GM18873 (cell line): Measurements from ENCODE around the gene CCNK.

Source experiments
- ATAC-seq: cut with Tn5 transposase; IDR thresholded peaks from one replicate; pipeline ENCODE4 v1.9.1; 2021; ENCODE audit warnings: mild to moderate bottlenecking, moderate library complexity, moderate number of reproducible peaks; ENCODE audit not compliant: unreplicated experiment, low FRiP score

Gene CCNK

DNA sequence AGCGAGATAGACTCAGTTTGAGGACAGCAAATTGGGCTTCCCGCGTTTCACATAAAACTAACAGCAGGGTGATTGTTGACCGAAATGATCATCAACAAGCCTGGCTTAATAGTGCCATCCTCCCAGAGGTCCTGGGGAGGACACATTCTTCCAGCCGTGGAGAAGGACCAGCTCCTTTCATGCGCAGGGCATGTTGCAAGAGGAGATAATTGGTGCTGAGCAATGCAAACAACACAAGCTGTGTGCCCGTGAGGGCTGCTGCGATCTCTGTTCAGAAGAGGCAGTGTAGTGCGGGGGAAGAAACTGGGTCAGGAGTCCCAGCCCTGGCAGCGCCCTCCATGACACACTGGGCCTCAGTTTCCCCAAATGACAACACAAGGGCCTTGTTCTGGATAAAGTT is 68.5 kb downstream of the CCNK start:
- ATAC-seq, result no peak

DNA sequence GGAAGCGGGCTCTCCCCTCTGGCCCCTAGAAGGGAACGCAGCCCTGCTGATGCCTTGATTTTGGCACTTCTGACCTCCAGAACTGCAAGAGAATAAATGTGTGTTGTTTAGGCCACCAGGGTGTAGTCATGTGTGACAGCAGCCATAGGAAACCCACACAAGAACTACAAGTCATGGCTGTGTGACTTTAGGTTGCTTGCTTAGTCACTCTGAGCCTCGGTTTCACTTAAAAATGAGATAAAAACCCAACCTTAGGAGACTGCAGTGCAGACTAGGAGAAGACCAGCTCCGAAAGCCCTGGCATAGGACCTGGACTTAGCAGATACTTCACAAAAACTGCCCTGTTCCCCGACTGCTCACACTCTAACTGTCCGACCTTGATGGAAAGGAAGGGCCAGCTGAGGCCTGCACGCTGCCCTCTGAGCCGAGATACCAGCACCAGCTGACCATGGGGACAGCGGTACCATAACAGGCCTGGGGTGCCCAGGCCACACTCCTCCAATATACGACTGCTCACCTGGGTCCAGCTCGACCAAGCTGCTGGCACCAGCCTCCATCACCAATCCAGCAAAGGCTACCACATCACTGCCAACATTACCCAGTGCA is 69.3 kb downstream of the CCNK start:
- ATAC-seq, result no peak

DNA sequence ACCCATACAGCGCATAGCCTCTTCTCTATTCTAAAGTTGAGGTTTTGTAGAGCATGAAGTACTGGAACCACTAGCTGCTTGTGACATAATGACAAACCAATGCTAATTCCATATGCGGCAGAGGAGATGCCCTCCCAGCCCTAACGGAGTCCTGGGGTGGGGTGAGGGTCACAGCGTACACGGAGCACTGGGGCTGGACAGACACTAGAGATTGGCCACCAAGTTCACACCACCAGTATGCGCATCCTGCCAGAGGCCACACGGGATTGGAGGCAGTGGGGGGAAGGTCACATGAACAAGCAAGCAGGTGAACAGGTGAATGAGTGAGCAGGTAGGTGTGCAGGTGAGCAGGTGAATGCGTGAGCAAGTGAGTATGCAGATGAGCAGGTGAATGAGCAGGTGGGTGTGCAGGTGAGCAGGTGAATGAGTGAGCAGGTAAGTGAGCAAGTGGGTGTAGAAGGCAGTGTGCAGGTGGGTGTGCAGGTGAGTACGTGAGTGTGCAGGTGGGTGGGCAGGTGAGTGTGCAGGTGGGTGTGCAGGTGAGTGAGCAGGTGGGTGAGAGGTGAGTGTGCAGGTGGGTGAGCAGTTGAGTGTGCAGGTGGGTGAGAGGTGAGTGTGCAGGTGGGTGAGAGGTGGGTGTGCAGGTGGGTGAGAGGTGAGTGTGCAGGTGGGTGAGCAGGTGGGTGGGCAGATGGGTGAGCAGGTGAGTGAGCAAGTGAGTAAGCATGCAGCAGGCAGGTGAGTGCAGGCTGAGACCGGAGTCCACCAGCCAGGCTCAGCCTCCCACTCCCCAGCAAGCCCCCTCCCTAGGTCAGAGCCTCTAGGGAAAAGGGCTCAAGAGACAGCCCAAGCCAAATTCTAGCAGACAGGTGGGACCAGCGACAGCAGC is 70.1 kb downstream of the CCNK start:
- no peak for ATAC-seq

DNA sequence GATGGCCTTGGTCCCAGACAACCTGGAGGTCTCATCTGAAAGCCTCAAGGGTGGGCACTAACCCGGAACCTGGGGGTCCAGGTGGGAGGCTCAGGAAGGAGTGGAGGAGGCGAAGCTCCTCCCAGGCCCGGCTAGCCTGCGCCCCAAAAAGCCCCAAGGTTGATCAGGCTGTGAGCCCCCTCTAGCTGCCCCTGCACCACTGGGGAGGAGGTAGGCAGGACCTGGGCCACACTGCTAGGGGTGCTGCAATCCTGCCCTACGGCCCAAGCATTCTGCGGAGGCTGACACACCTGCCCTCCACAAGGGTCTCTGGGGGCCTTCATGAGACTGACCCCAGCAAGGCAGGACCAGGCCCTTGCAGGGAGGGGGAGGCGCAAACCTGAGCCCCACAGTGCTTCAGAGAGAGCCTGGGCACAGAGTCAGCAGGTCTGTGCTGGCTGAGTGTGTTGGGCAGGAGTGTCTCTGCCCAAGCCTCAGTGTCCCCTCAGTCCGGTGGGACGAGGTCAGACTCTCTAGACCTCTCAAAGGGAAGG is 70.9 kb downstream of the CCNK start:
- ATAC-seq, result no peak

DNA sequence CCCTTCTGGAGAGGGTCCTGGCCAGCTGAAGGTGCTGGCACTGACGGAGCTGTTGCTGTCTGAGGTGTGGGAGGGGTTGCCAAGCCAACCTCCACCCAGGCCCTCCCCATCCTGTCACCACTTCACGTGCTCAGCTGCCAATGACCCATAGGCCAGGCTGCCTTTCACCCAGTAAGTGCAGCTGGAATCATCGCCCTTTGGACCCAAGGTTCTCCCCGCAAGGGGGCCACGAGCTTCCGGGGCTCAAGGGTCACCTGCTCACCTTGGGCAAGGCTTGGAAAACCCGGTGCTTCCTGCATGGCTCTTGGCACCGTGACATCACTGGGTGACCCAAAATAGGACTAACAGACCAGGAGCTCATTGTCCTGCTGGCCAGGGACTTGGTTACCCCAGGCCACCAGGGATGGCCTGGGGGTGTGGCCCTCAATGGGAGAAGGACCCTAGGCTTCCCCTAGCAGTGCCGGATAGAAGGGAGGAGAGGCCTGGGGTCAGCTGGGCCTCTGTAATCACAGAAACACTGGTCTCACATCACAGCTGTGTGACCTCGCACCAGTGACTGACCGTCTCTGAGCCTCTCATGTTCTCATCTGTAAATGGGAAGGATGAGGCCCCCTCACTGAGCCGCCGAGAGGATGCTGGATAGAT is 71.5 kb downstream of the CCNK start:
- ATAC-seq, result no peak

DNA sequence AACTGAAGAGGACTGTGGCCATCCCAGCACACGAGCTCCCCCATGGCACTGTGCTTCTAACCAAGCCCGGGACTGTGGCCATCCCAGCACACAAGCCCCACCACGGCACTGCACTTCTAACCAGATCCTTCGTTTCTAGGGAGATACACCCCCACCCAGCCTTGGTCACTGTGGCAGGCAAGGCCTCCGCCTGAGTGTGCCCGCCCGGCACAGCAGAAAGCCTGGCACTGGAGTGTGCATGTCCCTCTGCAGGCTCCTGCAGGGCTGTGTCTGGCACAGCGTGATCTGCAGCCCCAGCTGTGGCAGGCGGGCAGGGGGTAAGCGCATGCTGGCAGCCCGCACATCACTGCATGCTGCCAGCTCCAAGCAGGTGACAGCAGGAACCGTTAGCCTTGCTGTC is 73.0 kb downstream of the CCNK start:
- no peak for ATAC-seq

DNA sequence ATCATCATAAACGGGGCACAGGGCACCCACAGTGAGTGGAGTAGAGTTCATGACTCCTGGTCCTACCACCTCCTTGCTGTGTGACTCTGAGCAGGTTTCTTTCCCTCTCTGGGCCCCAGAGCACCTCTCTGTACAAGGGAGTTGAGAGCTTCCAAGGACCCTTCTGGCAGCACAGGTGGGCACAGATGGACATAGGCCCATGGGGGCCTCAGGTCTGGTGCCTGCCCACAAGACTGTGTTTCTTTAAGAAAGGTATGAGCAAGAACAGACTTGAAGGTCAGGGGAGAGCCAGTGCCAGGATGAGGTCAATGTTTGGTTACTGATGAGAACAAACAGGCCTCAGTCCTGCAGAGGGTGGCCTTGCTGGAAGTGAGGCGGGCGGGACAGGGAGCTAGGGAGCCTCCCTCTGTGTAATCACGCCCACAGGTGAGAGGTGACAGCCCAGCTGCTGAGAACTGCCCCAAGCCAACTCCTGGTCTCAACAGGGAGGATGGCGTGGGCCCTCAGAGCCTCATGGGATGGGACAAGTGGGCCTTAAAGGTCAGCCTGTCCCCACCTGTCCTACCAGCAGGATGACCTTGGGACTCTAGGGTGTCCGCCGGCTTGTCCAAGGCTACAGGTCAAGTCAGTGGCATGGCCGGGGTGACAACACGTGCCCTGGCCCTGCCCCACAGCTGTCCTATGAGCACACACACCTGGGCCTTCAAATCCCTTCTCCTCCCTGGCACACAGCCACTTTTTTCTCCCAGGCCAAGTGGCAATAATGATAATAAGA is 73.7 kb downstream of the CCNK start:
- ATAC-seq, result no peak

DNA sequence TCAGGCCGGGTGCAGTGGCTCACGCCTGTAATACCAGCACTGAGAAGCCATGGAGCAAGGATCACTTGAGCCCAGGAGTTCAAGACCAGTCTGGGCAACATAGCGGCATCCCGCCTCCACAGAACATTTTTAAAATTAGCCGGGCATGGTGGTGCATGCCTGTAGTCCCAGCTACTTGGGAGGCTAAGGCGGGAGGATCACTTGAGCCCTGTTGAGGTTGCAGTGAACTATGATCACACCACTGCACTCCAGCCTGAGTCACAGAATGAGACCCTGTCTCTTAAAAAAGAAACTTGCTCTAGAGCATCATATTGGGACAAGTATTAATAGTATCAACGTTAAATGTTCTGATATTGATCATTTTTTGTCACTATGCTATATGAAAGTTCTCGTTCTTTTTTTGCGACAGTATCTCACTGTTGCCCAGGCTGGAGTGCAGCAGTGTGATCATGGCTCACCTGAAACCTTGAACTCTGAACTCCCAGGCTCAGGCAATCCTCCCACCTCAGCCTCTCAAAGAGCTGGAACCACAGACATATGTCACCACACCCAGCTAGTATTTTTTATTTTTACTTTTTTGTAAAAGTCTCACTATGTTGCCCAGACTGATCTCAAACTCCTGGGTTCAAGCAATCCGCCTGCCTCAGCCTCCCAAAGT is 75.1 kb downstream of the CCNK start:
- ATAC-seq, result no peak

DNA sequence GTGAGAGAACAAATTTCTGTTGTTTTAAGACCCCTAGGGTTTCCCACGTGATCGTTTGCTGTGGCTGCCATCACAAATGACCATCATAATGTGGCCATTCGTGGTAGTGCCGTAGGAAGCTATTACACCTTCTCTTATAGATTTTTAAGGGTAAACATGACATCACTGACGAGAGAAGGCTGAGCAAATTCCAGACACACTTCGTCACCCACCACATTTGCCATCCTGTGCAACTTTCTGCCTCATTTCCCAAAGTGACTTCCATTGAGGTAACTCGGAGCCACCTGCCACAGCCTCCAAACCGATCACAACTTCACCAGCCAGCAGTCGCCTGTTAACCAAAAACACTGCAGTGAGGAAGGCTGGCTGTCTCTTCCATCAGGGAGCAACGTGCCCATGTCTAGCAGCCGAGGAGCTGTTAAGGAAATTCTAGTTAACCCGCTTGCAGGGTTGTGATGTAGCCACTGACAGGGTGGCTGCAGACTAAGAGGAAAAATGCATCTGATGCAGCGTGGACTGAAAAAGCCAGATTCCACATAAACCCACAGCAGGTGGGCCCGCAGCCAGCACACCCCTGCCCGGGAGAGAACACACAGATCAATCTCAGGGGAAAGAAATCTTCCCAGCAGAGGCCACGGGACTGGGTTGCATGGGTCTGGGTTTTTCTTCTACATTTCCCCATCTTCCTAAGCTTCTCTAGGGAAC is 78.2 kb downstream of the CCNK start:
- ATAC-seq, result no peak

DNA sequence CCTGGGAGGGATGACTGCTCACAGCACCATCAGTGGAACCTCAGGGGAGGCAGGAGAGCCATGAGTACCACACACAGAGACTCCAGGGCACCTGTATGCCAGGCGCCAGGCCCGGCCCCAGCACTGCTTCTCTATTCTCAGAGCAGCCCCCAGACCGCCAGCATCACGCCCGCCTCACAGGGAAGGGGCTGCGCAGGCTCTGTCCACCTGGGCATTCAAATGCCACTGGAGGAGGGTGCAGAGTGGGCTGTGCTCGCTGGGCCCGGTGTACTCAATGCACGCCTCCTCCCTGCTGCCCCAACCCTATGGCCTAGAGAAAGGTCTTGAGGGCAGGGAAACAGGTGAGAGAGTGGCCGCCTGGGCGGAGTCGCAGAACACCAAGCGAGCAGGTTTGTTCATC is 79.2 kb downstream of the CCNK start:
- ATAC-seq, result no peak

DNA sequence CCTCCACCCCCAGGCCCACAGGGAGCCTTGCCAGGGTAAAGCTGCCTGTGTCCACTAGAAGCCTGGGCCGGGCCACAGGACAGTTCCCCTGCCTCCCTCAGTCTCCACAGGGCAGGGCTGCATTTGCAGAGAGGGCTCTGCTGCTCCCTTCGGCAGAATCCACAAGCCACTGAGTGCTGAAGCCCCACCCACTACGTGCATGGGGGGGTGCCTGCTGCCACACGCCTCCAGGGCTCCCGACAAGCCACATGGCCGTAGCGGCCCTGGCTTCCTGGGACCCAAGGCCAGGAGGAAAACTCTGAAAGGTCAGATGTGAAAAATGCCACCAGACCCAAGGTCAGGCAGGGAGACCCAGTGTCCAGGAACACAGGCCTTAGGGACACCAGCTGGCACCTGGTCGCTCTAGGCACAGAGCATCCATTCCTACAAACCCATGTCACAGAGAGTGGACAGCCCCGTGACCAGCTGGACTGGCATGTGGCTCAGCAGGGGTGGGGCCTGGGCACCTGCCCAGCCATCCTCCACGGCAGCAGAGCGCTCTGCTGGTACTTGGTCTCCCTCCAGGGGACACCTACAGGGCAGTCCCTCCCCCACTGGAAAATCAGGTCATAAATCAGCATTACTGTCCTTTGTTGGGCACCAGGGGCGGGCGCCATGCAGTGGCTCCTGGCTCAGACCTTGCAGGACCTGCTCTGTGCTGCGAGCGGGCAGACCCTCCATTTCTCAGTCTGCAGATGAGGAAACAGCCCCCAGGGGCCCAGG is 79.9 kb downstream of the CCNK start:
- ATAC-seq, result no peak

DNA sequence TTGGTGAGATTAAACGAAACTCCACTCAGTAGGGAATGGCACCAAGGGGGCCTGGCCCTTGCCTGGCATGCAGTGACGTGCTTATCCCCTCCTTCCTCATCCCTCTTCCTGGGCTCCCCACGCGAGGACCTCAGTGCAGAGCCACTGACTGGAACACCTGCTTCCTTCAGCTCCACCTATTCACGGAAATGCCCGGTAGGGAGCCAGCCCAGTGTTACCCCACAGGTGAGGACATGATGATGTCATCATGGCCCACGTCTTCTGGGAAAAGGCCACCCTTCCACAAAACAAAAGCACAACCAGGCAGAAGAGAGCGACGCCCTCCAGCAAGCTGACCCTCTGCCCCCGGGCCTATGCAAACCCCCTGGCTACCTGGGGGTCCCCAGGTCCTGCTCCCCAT is 80.7 kb downstream of the CCNK start:
- no peak for ATAC-seq
